Measurements from ENCODE around the gene CARHSP1. TPM values are rescaled to one million over a fixed set of nuclear protein-coding genes. Genes with fewer than 3 reads are reported as not detected.
A peak's percentile ranks its signal among the peaks of the same experiment; 100 is the strongest.

Gene CARHSP1
- total and polyA plus RNA-seq, 9 of the 15 experiments (the other 6 are each of a cell fraction or from before 2014, with no cell fraction given) = 5.8 to 114 (median 41.1) TPM

- TF ChIP-seq HMG20A (CRISPR knock-in tag; conservative IDR thresholded peaks at IDR 0.05) (no peak), SNRNP70 (optimal IDR thresholded peaks at IDR 0.05; ENCODE audit: low read depth, low read length) (no peak), GATAD2B (IDR thresholded peaks at IDR 0.05; ENCODE audit: borderline replicate concordance) (no peak), EWSR1 (IDR thresholded peaks at IDR 0.05; ENCODE audit: borderline replicate concordance, low read depth, partially characterized antibody) (no peak), CTBP1 (IDR thresholded peaks at IDR 0.05; ENCODE audit: borderline replicate concordance) (no peak)
Measured at GRCh38 chr16:8898660-8899318, 30.0 kb upstream of the CARHSP1 start (continued).

- Histone ChIP-seq H3K27ac (ENCODE audit: extremely low read depth, low read depth, low read length) (no peak overlapping the region), H3K4me2 (ENCODE audit: insufficient read depth, low read length) (no peak overlapping the region), H3K4me3 (no peak overlapping the region), H3K9ac (ENCODE audit: insufficient read depth in 1 of 2, low read depth in 2 of 2, low read length in 2 of 2) (no peak overlapping the region), H2AFZ (ENCODE audit: low read depth, low read length) (no peak overlapping the region), H3K27me3 (ENCODE audit: control insufficient read depth in 2 of 2, insufficient read depth in 2 of 2, low read length in 2 of 2) (no peaks in the 10 kb centered on the region), H4K20me1 (replicated peaks; ENCODE audit: control insufficient read depth, insufficient read depth, low read length) (peaks cover 5% of the 10 kb centered on the region; the same call in 1 of the 2 replicates), H3K36me3 (ENCODE audit: control insufficient read depth, insufficient read depth, low read length) (peaks cover 97% of the 10 kb centered on the region), H3K9me1 (ENCODE audit: control insufficient read depth, insufficient read depth, low read length) (no peaks in the 10 kb centered on the region), H3K79me2 (ENCODE audit: control insufficient read depth, insufficient read depth, low read length) (no peaks in the 10 kb centered on the region), H3K4me1 (replicated peaks in 1 of 2; ENCODE audit: control insufficient read depth in 2 of 2, insufficient read depth in 2 of 2, low read length in 2 of 2) (peaks cover 0 to 6% of the 10 kb centered on the region in 2 experiments; a peak in 2 of 5 replicates), H3K9me3 (replicated peaks; ENCODE audit: control insufficient read depth, insufficient read depth, low read depth, low read length) (no peaks in the 10 kb centered on the region)
- BruUV-seq (replicated peaks) = no TSS peak
- TF ChIP-seq ZBTB33 (CRISPR knock-in tag; IDR thresholded peaks at IDR 0.05) (0 out of 2 replicates have a peak, but pooled peaks have one; percentile 19), NFE2 (IDR thresholded peaks at IDR 0.05; ENCODE audit: low read depth) (no peak), POLR2G (IDR thresholded peaks at IDR 0.05; ENCODE audit: low read depth, low read length) (0 out of 2 replicates have a peak, but pooled peaks have one; percentile 30), RBM22 (IDR thresholded peaks at IDR 0.05; ENCODE audit: low read depth, low read length, poor library complexity, severe bottlenecking) (peak; percentile 71)
- intact Hi-C loops (cut with micrococcal nuclease) (no loop called here), in situ Hi-C loops (cut with MboI) (no loop called here)
- ATAC-seq (no peak), FAIRE-seq (no peak), DNase-seq (ENCODE audit: extremely low read depth in 1 of 4, low spot score in 3 of 4) (no peak)
- POLR2A ChIA-PET = interaction anchor here (0.6 kb wide), 1 partner anchor 50 kb away, joined by 4 read pairs; no protein-coding TSS in a partner anchor
- 96% methylated on average over 18 of the region's 21 CpGs for WGBS (ENCODE audit: insufficient coverage, low coverage, missing lambda C conversion rate)
- CTCF ChIA-PET (ENCODE audit: low intra/inter-chr PET ratio) = no interaction called here
Measured at GRCh38 chr16:8894736-8895334, 26.0 kb upstream of the CARHSP1 start.

All from K562 (cell line).